GM18520 (cell line): ENCODE results near the gene RCSD1.

Experiments
- ATAC-seq: cut with Tn5 transposase; IDR thresholded peaks from one replicate; pipeline ENCODE4 v1.9.1; 2021; ENCODE audit not compliant: unreplicated experiment

Gene RCSD1

GRCh38 chr1:167640051-167640450 lies 10.0 kb downstream of the RCSD1 start:
- no peak for ATAC-seq

DNA sequence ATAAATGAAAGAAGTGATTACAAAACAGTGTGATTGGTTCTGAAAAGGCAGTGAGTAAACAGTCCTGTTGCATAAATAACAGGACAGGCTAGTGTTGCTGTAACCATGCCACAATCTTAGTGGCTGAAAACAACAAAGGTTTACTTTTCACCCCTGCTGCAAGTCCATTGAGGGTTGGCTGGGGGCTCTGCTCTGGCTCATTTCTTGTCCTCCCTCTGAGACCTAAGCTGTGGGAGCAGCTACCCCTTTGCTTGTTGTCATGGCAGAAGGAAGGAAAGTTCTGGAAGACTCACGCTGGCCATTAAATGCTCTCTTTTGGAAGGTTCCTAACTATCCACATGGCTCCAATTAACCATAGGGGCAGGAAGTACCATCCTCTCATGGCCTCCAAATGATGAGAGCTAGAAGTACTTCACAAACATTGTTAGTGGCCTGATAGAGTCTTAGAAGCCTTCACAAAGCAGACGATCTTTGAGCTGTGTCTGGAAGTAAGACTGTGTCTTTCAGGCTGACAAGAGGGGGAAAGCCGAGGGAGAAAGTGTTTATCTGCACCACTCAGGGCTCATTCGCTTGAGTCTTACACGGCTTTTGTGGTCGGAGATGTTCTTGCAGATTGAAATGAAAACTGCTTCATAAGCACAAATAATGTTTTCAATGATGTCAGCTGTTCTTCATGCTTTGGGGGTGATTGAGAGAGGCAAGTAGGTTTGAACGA lies 11.9 kb downstream of the RCSD1 start:
- no peak for ATAC-seq

DNA sequence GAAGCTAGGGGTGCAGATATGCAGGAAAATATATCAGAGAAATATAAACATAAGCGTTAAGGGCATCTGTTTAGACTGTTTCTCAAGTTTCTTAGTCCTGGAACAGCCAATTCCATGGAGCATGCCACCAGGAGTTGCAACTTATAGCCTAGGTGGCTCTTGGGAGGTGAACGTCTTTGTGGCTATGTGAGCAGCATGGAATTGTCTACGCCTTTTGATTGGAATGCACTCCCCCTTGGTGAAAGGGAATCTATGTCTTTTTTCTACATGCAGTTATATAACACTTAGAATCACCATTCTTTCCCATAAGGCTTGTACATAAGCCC lies 12.4 kb downstream of the RCSD1 start:
- no peak for ATAC-seq

DNA sequence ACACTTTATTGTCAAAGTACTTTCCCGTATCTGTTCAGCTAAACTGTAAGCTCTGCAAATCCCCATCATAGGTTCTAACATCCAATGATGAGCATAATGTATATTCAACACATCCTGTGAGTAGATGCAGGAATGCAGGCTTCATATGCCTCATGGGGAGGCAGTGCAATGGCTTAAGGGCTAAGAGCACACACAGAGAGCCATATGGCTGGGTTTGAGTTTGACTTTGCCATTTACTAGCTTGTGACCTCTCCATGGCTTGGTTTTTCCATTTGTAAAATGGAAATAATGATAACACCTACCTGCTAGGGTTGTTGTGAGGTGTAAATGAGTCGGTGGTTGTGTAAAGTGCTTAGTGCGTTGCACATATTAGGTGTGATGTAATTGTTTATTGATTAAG lies 13.4 kb downstream of the RCSD1 start:
- no peak for ATAC-seq

GRCh38 chr1:167644551-167644950 lies 14.5 kb downstream of the RCSD1 start:
- ATAC-seq = no peak

GRCh38 chr1:167645140-167645541 lies 15.1 kb downstream of the RCSD1 start:
- no peak for ATAC-seq

DNA sequence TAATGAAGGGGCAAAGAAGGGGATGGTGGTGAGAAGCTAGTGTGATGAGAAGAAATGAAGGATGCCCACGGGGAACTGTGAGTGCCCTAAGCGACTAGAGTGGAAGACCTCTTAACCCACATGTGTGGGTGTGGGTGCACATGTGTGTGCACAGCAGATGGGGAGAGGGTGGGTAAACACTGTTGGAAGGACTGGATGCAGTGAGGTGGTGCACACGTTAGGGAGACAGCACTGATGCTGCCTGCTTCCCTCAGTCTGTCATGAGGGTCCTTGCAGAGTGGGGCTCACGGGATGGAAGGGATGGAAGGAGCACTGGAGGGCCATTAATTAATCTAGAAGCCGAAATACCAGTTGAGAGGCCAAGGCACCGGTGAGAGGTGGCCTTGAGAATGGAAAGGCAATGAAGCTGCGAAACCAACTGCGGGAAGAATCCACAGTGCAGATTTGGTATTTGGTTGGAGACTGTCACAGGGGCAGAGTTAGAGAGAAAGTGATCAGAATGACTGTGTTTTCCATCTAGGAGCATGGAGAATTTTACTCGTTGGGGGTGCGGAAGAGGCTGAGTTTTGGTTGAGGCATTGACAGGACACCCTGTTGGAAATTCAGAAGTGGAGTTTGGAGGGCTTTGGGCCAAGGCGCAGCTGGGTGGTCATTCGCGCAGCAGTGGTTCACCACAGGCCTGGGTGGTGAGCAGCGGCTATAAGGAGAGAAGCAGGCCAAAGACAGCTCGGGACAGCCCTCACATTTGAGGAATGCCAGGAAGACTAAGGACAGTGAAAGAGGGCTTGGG lies 15.8 kb downstream of the RCSD1 start:
- ATAC-seq = no peak

GRCh38 chr1:167648252-167648849 lies 18.3 kb downstream of the RCSD1 start:
- no peak for ATAC-seq

DNA sequence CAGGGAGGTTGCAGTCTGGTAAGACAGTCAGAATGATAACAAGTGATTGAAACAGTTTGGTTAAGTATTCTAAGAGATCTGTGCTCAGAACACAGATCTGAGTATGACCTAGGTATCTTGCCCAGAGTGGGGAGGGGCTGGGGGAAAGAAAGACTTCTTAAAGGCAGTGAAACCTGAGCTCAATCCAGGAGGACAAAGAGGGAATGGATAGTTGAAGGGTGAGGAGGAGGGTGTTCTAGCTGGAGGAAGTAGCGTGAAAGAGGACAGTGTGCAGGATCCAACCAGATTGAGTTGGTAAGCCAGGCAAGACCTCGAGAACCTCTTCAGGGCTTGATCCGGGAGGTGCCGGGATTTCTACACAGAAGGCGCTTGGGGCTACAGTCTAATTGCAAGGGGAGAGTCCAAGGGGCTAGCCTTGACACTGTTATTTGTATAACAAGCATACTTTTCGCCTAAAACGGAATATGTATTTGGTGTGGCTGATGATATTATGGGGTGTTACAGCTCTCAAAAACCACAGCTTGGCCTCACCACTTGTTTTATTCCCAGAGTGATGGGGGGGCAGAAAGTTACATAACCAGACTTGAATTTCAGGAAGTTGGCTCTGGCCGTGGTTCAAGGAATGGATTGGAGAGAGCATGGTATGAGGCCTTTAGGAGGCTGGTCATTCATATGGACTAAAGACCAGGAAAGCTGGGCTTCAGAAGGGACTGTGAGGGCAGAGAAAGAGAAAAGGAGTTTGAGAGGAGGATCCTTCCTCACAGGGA lies 19.1 kb downstream of the RCSD1 start:
- no peak for ATAC-seq

- ATAC-seq = no peak
These were observed 20.5 kb downstream of the RCSD1 start for GRCh38 chr1:167650269-167651160.

DNA sequence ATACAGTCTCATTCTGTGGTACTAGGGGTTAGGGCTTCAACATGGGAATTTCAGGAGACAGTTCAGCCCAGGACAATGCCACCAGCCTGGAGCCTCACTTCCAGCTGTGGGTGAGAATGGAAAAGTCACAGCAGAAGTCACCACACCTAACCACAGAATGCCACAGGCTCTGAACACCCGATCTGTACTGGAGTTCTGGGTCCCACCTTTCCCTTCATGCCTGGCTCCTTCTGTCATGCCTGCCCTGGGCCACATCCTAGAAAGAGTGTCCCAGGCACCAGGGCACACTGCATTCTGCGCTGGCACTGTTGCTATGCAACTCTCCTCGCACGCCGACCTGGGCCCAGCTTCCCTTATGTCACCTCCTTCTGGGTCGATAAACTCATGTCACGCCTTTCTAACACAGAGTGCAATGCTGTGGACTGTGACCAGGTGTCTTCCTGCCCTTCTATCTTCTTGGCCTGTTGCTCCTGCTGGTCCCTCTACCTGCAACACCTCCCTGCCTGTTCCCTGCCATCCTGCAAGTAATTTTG lies 21.2 kb downstream of the RCSD1 start:
- no peak for ATAC-seq

DNA sequence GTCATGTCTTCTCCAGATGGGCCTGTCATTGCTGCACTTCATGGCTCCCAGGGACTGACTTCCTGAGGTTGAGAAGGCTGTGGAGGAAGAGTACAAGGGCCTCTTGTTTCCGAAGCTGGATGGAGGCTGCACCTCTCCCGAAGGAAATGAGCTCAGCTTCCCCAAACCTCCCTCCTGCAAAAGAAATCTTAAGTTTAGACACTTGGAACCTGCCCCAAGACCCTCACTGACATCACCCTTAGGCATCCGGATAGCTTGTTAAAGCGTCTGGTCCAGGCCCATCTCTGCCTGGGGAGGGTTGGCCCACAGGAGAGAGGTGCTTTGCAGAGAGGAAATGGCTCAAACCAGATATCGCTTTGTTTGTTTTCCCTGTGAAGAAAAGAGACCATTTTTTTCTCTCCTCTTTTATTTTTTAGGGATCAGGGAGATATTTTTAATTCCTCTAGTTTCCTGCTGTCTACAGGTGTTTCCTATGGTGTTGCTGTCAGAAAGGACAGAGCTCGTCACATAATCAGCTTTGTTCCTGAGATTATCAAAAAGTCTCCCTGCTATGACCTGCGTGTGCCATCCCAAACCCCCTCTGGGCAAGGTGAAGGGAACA lies 25.0 kb downstream of the RCSD1 start:
- no peak for ATAC-seq

- no peak for ATAC-seq
These were observed 26.6 kb downstream of the RCSD1 start for GRCh38 chr1:167656657-167657056.

DNA sequence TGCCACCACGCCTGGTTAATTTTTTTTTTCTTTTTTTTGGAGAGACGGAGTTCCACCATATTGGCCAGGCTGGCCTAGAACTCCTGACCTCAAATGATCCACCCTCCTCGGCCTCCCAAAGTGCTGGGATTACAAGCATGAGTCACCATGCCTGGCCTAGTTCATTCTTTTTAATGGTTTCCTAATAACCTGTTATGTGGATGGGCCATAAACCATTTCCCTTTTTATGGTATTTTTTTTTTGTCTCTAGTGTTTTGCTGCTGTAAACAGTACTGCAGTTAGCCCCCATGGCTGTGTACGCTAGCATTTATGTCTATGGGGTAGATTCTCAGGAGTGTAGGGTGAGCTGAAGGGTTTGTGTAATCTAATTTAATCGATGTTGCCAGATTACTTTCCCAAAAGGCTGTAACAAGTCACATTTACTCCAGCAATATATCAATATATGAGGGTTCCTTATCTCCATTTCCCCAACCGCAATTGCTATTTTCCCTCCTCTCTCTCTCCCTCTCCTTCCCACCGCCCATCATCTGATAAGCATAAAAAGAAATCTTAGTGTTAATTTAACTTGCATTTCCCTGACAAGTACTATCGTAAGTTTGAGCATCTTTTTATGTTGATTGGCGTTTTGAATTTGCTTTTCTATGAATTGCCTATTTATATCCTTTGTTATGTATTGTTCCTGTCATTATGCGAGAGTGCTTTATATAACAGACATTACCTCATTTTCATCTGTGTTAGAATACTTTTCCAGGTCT lies 28.7 kb downstream of the RCSD1 start:
- ATAC-seq = no peak

GRCh38 chr1:167659450-167659849 lies 29.4 kb downstream of the RCSD1 start:
- ATAC-seq = no peak

- ATAC-seq = no peak
These were observed 29.8 kb downstream of the RCSD1 start for GRCh38 chr1:167659881-167660280.

DNA sequence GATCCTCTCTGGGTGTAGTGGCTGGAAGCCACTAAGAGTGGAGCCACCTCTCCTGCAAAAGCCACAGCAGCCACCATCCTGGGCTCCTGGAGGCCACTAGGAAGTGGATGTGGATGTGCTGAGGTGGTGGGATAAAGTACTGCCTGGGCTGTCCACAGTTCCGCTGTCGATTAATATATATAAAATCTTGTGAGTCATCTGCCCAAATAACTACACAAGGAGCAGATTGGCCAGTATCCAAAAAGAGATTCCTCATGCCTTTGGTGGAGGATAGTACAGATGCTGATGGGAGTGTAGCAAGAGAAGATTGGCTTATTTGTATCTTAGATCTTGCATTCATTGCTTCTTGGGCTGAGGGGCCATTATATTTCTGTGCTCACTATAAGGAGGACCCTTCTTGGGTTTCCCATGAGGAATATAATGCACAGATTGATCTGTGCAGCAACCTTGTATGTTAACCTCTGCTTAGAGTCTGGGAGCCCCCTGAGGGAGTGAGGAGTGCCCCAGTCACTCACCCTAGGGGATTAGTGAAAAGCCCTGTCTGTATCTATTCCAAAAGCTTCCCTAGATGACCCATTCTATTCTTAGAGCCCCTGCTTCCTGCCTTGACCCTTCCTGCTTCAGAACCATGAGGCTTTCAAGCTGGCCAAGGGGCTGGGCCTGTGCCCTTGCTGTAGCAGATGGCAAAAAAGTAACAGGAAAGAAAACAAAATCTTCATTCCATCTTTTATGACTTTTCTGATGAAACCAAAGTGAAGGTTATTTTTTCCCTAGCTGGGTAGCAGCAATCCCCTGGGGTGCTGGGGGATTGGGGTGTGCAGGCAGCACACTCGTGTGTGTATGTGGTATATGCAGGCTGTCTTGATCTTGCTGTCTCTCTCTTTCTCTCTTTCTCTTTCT lies 31.7 kb downstream of the RCSD1 start:
- ATAC-seq = no peak
